Measurements from ENCODE around the gene ERGIC3.

- TF ChIP-seq CREB5 (CRISPR knock-in tag; IDR thresholded peaks at IDR 0.05; ENCODE audit: low read depth) (no peak), PATZ1 (CRISPR knock-in tag; IDR thresholded peaks at IDR 0.05; ENCODE audit: borderline replicate concordance) (no peak)
Measured at GRCh38 chr20:35523298-35523888, 18.5 kb upstream of the ERGIC3 start.
